IMR-90 (cell line): Measurements from ENCODE around the gene SLIT3. TPM values are rescaled to one million over a fixed set of nuclear protein-coding genes. Genes with fewer than 3 reads are reported as not detected.
A peak's percentile ranks its signal among the peaks of the same experiment; 100 is the strongest.

Experiments used
- ATAC-seq: fragments of 200-7000 bp; cut with Tn5 transposase; 2 replicates; pipeline ENCODE4 v1.9.1; 2020; ENCODE audit warnings: low read depth, mild to moderate bottlenecking, moderate library complexity
- BruUV-seq: library from RNA; stranded (reverse); fragments of 400-500 nt; replicated peaks from 2 replicates; lab custom pipeline; 2021; lab: Mats Ljungman, UMichigan
- CTCF ChIA-PET: fragments of 300-600 bp; formaldehyde crosslinking; extraction: SDS; loops from one replicate; lab custom pipeline; 2021; ENCODE audit warnings: antibody characterized with exemption; lab: Yijun Ruan, JAX
- POLR2A ChIA-PET: fragments of 300-600 bp; sonication (Branson Sonifier 250); formaldehyde crosslinking; loops from one replicate; lab custom pipeline; 2022; ENCODE audit warnings: antibody characterized with exemption; ENCODE audit not compliant: unreplicated experiment; lab: Charles Lee
- DNase-seq: peaks from one replicate; pipeline ENCODE4 v3.0.0; 2013
- H2AFZ ChIP-seq: replicated peaks from 2 replicates; pipeline ENCODE3; 2013; ENCODE audit warnings: low read length, mild to moderate bottlenecking; ENCODE audit not compliant: poor library complexity
- H2AK5ac ChIP-seq: 2 replicates; pipeline ENCODE4 v1.6.1; 2013; ENCODE audit warnings: low read depth, low read length, inconsistent platforms
- H2AK9ac ChIP-seq: replicated peaks from 2 replicates; pipeline ENCODE3; 2013; ENCODE audit warnings: mild to moderate bottlenecking, low read depth, low read length, moderate library complexity; ENCODE audit not compliant: poor library complexity
- H2BK120ac ChIP-seq: 2 replicates; pipeline ENCODE4 v1.6.1; 2013; ENCODE audit warnings: low read depth, low read length, inconsistent platforms
- H2BK15ac ChIP-seq: 3 replicates; pipeline ENCODE4 v1.6.1; 2013; ENCODE audit warnings: low read depth, low read length, inconsistent platforms
- H2BK20ac ChIP-seq: 2 replicates; pipeline ENCODE4 v1.6.1; 2013; ENCODE audit warnings: low read depth, mild to moderate bottlenecking, inconsistent platforms, low read length, moderate library complexity
- H2BK5ac ChIP-seq: 2 replicates; pipeline ENCODE4 v1.6.1; 2013; ENCODE audit warnings: mild to moderate bottlenecking, low read depth, low read length, inconsistent platforms; ENCODE audit not compliant: poor library complexity, severe bottlenecking
- H3K14ac ChIP-seq: replicated peaks from 2 replicates; pipeline ENCODE4 v1.6.1; 2013; ENCODE audit warnings: low read depth, low read length, inconsistent platforms
- H3K18ac ChIP-seq: 2 replicates; pipeline ENCODE4 v1.6.1; 2013; ENCODE audit warnings: low read depth, low read length, control low read depth
- H3K23ac ChIP-seq: 2 replicates; pipeline ENCODE4 v1.6.1; 2013; ENCODE audit warnings: low read depth, low read length, inconsistent platforms
- H3K27ac ChIP-seq: 2 replicates; pipeline ENCODE4 v1.5.1; 2013; ENCODE audit warnings: mild to moderate bottlenecking, control low read depth, low read length; ENCODE audit not compliant: insufficient read depth
- H3K27me3 ChIP-seq: 2 replicates; pipeline ENCODE4 v1.6.1; 2013; ENCODE audit warnings: low read length; ENCODE audit not compliant: control insufficient read depth, insufficient read depth
- H3K36me3 ChIP-seq: 2 replicates; pipeline ENCODE4 v1.6.1; 2013; ENCODE audit warnings: low read length, mixed read lengths; ENCODE audit not compliant: control insufficient read depth, insufficient read depth
- H3K4ac ChIP-seq: 2 replicates; pipeline ENCODE4 v1.6.1; 2013; ENCODE audit warnings: low read depth, low read length, inconsistent platforms
- H3K4me1 ChIP-seq: 2 replicates; pipeline ENCODE4 v1.6.1; 2013; ENCODE audit warnings: low read length, mixed read lengths; ENCODE audit not compliant: control insufficient read depth, insufficient read depth
- H3K4me2 ChIP-seq: 2 replicates; pipeline ENCODE4 v1.6.1; 2013; ENCODE audit warnings: low read depth, mild to moderate bottlenecking, control low read depth, low read length, moderate library complexity
- H3K4me3 ChIP-seq: 2 replicates; pipeline ENCODE4 v1.5.1; 2013; ENCODE audit warnings: low read depth, mild to moderate bottlenecking, control low read depth, low read length, moderate library complexity; ENCODE audit not compliant: insufficient read depth
- H3K56ac ChIP-seq: 2 replicates; pipeline ENCODE4 v1.6.1; 2013; ENCODE audit warnings: low read length, inconsistent platforms; ENCODE audit not compliant: insufficient read depth; ENCODE audit errors: extremely low read depth
- H3K79me1 ChIP-seq, 2 experiments: 2 replicates each; pipeline ENCODE4 v1.6.1; 2013; ENCODE audit warnings: low read length in 2 of 2, inconsistent platforms in 1 of 2, low read depth in 1 of 2
- H3K9ac ChIP-seq: 2 replicates; pipeline ENCODE4 v1.6.1; 2013; ENCODE audit warnings: low read depth, low read length, control low read depth
- H3K9me1 ChIP-seq: 2 replicates; pipeline ENCODE4 v1.6.1; 2013; ENCODE audit warnings: low read length, inconsistent platforms; ENCODE audit not compliant: insufficient read depth
- H3K9me3 ChIP-seq: 2 replicates; pipeline ENCODE4 v1.6.1; 2013; ENCODE audit warnings: low read length; ENCODE audit not compliant: control insufficient read depth, insufficient read depth
- H4K20me1 ChIP-seq: 2 replicates; pipeline ENCODE4 v1.6.1; 2013; ENCODE audit warnings: low read length, inconsistent platforms; ENCODE audit not compliant: insufficient read depth
- H4K5ac ChIP-seq: 2 replicates; pipeline ENCODE4 v1.6.1; 2013; ENCODE audit warnings: mild to moderate bottlenecking, low read depth, low read length, control low read depth
- H4K8ac ChIP-seq, 2 experiments: 2 replicates each; pipeline ENCODE4 v1.6.1; 2013; ENCODE audit warnings: low read depth in 2 of 2, low read length in 2 of 2, control low read depth in 1 of 2, inconsistent platforms in 1 of 2
- H4K91ac ChIP-seq: 2 replicates; pipeline ENCODE4 v1.6.1; 2013; ENCODE audit warnings: low read depth, low read length, inconsistent platforms; ENCODE audit not compliant: insufficient read depth
- MAFK ChIP-seq: IDR thresholded peaks from 2 replicates; pipeline ENCODE4 v1.6.1; 2012; ENCODE audit warnings: low read depth, low read length, improper control_type of control experiment
- SMC3 ChIP-seq: fragments of 150-350 bp; IDR thresholded peaks from 2 replicates; pipeline ENCODE4 v1.6.1; 2016; ENCODE audit warnings: low read depth, mild to moderate bottlenecking, antibody characterized with exemption, low read length, moderate library complexity
- WGBS, 2 experiments: methylation state at CpG; one replicate each; pipeline versions ENCODE4 v1.1.5 to v1.1.7; 2013; ENCODE audit warnings: missing lambda C conversion rate in 2 of 2; ENCODE audit not compliant: insufficient read length in 1 of 2; ENCODE audit errors: extremely low coverage in 2 of 2; 5-methylcytosine and 5-hydroxymethylcytosine counted together
- dilution Hi-C: fragments of 300-500 bp; cut with HindIII; formaldehyde crosslinking; loops from one replicate; pipeline ENCODE4 v1.14.3; 2018; ENCODE audit warnings: low sequenced_read_pairs; ENCODE audit not compliant: unreplicated experiment
- in situ Hi-C: fragments of 300-500 bp; cut with MboI; formaldehyde crosslinking; loops from 3 replicates; pipeline ENCODE4 v1.14.3; 2019; ENCODE audit warnings: low sequenced_read_pairs, inconsistent platforms, mixed read lengths
- intact Hi-C: fragments of 100-400 bp; cut with micrococcal nuclease; formaldehyde crosslinking; loops from 2 replicates; pipeline ENCODE4 v1.10.0; 2022
- polyA plus RNA-seq, 3 experiments: library from polyadenylated mRNA; depleted of rRNA; stranded (reverse); fragments of >200 nt; gene quantifications; 2 replicates each; pipeline ENCODE4 v1.2.3, GENCODE V29; 2012; ENCODE audit warnings: low replicate concordance in 1 of 3
- total RNA-seq: library from RNA; depleted of rRNA; stranded (reverse); fragments of >200 nt; gene quantifications from 2 replicates; pipeline ENCODE4 v1.2.3, GENCODE V29; 2012

SLIT3 gene
- total and polyA plus RNA-seq, 2 of the 4 experiments (the other 2 are of a cell fraction) = 0.18 to 0.50 TPM

DNA sequence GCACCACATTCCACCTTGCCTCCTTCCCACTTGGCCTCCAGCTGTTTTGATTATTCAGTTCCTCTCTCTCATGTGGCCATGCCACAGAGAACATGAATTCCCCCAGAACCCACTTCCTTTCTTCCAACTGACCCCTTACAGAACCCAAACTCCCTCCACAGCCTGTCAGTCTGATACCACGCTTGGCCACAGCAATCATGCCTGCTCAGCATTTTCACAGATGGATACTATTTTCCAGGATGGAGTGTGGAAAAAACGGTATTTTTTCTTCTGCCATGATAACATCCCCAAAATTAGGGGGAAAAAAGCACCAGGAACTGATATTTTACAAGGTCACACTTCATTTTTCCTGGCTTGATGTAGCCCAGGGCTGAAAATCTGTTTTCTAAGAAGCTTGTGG is 34.9 kb upstream of the SLIT3 start:
- in situ Hi-C loops = no loop called here
- no peak overlapping the region for H3K56ac ChIP-seq

More for the DNA sequence above, 34.9 kb upstream of the SLIT3 start:
- no peaks in the 10 kb centered on the region for H3K27me3 ChIP-seq
- no peak overlapping the region for H3K4me3 ChIP-seq
- no peak overlapping the region for H4K8ac ChIP-seq
- H2BK15ac ChIP-seq = no peak overlapping the region
- ChIA-PET POLR2A (no interaction called here), CTCF (no interaction called here)
- H2BK5ac ChIP-seq = no peak overlapping the region
- dilution Hi-C loops (no loop called here), intact Hi-C loops (no loop called here)
- no peak overlapping the region for H2BK120ac ChIP-seq
- H3K9me1 ChIP-seq = no peaks in the 10 kb centered on the region
- H3K9ac ChIP-seq = no peak overlapping the region
- no peak overlapping the region for H3K14ac ChIP-seq
- H3K4me1 ChIP-seq = no peaks in the 10 kb centered on the region
- no peaks in the 10 kb centered on the region for H4K20me1 ChIP-seq
- DNase-seq (no peak), ATAC-seq (no peak)
- no peak overlapping the region for H3K4ac ChIP-seq
- no peak overlapping the region for H2AFZ ChIP-seq
- H4K91ac ChIP-seq = no peak overlapping the region
- no peak overlapping the region for H4K5ac ChIP-seq
- no CpG with 5 or more reads among the region's 2 CpGs for WGBS, 2 experiments
- no TSS peak for BruUV-seq
- no peak overlapping the region for H2BK20ac ChIP-seq
- no peaks in the 10 kb centered on the region for H3K79me1 ChIP-seq
- no peak overlapping the region for H3K23ac ChIP-seq
- no peak overlapping the region for H3K4me2 ChIP-seq
- H3K18ac ChIP-seq = no peak overlapping the region
- H3K36me3 ChIP-seq = no peaks in the 10 kb centered on the region
- no peak overlapping the region for H2AK9ac ChIP-seq
- TF ChIP-seq SMC3 (no peak), MAFK (peak; percentile 63)
- H3K27ac ChIP-seq = no peak overlapping the region
- H3K9me3 ChIP-seq = no peaks in the 10 kb centered on the region
- H2AK5ac ChIP-seq = no peak overlapping the region
